GM19397 (cell line): Measurements from ENCODE around the gene ATP4B.

Source experiments
- ATAC-seq: cut with Tn5 transposase; IDR thresholded peaks from one replicate; pipeline ENCODE4 v1.9.1; 2021; ENCODE audit warnings: mild to moderate bottlenecking, moderate library complexity; ENCODE audit not compliant: unreplicated experiment

The ATP4B gene

DNA sequence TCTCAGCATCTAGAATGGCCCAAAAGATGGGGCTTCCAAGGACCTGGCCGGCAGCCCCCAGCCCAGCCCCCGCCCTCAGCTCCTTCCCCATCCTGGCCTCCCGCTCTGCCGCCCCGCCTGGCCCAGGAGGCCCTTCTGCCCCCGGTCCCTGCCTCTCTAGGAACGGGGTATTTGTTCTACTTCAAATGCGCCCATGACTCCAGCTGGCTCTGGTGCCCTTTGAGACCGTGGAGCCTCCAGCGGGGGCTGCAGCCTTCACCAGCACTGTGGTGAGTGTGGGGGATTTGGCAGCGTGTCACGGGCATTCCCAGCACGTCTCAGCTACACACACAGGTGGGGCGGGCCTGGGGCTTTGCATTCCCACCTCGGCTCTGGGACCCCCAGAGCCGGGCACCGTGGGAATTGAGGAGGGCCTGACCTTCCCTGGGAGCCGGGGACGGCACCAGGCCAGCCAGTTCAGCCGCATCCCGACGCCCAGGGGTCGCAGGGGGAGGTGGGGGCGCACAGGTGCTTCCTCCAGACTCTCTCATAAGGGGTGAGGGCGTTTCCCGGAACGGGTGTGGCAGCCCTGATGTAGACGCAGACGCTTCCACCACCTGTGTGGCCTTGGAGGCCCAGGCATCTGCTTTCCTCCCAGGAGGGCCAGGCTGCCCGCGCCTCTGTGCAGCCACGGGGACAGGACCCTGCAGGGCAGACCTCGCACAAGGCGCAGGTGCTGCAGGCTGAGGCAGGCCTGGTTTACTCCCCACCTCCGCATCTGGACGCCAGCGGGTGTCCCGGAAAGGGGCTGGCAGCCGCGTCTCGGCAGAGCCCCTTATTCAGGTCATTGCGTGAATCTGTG is 947 bp downstream of the ATP4B start:
- no peak for ATAC-seq

DNA sequence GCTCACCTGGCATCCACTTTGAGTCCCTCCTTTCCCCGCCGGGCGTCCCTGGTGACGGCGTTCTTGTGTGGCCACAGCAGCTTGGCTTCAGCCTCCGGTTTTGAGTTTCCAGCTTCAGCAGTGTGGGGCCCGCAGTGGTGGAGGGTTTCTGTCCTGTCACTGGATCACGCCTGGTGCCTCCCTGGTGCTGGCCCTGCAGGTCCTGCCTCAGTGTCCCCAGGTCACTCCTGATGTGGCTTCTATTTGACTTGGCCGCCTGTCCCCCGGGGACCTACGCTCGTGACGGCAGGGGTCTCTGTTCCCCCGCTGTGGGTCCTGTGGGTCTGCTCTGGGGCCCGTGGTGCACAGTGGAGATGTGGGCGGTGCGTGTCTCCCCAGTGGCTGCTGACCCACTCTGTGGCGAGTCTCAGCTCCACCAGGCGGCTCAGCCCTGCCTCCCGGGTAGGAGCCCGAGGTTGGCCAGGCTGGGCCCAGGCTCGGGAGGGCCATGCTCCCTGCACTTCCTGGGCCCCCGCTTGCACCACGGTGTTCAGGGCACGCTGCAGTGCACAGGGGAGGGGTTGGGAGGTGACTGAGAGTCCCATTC is 1.9 kb downstream of the ATP4B start:
- ATAC-seq = no peak

DNA sequence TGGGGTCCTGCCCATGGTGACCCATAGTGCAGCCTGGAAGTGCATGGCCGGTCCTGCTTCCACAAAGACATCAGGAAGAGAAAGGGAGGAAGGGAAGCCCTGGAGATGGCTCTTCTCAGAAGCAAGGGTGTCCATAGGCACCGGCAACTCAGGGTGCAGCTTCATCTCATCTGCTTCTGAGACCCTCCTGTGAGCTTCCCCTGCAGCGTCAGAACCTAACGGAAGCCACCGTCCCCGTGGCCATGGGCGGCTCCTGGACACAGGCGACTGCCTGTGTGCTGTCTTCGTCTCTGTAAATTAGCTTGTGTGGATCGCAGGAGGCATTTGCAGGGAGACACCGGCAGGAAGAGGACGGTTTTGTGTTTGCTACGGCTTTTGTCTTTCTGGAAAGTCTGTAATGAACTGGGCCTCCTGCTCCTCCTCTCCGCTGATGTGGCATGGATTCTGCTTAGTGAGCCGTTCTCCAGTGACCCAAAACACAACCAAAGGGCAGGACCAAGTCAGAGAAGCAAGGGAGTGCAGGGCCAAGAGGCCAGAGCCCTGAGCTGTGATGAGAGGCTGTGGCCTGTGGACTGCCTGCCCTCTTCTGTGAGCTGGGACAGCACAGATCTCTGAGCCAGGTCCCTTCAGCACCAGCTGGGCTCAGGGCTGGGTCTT is 2.5 kb downstream of the ATP4B start:
- ATAC-seq = no peak

DNA sequence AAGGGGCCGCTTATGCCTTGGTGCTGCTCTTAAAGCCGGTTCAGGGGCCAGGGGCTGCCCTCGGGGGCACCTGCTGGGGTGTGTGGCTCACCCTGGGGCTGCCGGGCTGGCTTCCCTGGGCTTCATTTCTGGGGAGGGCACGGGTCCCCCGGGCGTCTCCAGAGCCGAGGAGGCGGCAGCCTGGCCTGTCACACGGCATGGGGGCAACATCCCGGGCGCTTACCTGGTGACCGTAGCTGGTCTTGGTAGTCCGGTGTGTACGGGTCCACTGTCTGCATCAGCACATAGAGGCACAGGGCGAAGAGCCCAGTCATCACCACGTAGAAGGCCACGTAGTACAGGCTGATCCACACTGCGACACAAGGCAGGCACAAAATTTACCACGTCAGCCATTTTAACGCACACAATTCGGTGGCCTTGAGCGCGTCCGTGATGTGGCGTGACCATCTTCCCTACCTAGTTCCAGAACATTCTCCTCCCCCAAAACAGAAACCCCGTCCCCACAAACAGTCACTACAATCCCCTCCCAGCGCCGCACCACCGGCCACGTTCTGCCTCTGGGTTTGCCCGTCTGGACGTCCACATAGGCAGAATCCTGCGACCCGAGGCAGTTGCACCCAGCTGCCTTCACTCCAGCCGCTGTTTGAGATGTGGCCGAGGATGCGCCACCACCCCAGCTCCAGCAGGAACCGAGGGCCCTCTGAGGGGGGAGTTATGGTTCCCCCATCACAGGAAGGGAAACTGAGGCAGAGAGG is 3.2 kb downstream of the ATP4B start:
- no peak for ATAC-seq

DNA sequence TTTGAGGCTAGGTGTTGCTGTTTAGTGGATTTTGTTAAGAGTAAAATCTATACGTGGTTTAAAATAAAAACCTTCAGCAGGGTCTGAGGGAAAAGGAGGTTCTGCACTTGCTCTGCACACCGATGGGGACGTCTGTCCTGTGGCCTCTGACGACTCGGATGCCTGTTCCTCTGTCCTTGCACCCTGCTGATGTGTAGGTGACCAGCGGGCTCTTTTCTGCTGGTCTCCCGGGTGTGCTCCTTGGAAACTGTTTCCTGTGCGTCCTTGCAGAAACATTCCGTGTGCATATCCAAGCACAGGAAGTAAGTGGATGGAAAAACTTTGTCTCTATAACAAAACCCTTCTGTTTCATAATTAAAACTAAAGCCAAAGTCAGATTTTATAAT is 3.8 kb downstream of the ATP4B start:
- no peak for ATAC-seq

DNA sequence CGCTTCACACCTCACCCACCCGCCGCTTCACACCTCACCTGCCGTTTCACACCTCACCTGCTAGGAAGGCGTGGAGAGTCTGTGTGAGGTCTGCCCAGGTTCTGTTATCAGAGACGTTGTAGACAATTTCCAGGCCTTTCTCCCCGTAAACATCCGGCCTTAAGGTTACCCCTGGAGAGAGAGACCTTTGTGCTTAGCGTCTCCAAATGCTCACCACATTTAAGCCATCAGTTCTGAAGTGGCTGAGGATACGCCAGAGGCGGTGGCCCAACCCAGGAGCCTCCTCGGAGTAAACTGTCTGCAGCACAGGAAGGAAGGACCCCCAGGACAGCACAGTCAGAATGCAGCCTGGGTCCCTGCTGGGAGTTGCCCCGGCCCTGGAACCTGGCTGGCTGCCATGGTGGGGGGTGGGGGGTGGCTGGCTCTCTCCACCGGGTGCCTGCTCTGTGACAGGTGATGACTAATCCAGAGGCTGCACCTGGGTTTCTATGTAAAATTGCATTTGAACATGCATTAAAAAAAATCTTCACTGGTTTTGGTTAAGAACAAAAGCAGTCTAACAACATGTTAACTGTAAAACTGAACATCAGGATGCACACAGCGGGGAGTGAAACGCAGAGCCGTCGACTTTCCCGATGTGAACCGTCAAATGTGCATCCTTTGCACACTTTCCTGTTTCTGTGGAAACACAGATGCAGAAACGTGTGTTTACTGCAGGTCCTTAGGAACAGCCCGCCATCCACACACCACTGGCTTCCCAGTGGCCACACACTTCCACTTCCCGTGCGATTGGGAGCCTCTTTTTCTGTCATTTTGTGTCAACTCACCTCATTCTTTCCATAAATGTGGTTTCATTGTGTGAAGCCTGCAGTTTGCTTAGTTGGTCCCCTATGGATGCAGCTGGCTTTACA is 4.5 kb downstream of the ATP4B start:
- no peak for ATAC-seq

DNA sequence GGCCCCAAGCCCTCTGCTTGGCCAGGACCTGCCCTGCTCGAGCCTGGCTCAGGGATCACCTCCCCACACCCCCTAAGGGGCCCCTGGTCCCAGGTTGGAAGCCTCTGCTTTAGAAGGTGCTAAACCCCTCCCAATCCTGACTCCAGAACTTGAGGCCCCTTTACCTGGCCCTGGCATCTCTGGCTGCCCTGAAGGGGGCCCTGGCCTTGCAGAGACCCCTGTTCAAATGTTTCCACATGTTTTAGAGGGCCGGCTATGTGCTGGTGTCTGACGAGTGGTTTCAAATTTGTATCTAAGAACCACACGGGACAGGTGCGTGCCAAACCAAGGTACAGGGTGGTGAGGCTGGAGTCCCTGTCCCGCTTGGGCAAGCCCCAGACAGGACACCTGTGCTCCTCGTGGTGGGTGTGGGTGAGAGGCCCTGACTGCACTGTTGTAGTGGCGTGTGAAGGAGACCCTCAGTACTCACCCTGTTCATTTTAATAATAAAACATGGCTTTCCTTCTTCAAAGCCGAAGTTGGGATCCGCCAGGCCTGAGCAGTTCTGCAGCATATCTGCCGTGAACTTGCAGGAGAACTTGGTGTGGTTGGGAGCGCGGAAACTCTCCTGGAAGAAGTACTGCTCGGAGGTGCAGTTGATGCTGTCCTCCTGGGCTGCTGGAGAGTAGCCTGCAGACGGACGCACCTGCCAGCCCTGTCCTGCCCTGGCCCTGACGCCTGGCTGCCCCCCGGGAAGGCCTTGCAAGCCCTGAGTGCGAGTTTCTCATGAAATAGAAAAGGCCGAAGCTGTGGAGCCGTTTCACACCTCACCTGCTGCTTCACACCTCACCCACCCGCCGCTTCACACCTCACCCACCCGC is 5.4 kb downstream of the ATP4B start:
- ATAC-seq = no peak

DNA sequence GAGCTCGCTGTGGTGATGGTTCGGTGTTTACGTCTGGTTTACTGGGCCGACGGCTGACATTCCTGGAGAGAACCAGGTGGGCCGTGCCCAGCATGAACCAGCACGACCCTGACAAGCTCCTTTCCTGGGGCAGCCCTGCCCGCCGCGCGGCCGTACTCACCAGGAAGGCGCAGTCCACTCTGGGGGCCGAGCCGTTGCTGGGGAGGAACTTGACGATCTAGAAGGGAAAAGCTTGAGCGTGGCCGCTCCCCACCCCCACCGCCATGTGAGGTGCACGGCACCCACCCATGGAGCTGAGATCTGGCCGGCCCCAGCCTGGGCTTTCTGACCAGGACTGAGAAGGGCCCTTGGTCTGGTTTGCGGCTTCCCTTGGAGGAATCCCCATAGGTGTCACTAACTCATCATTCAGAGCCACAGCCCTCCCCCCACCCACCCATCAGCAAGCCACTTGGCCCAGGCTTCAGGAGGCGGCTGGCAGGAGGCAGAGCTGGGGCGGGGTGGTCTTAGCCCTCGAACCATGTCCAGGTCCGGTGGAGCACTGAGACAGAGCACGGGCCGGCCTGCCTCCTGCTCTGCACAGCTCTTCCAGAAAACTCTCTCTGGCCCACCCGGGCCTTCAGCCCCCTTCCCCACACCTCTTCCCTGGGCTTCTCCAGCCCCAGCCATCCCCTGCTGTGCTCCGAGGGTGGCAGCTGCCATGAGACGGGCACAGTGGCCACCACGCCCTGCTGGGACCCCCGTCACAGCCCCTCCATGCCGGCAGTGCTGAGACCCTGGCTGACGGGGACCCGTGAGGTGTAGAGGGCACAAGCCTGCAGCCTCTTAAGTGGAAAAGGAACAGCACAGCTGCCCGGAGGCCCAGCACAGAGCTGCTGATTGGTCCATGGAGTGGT is 6.2 kb downstream of the ATP4B start:
- ATAC-seq = no peak

DNA sequence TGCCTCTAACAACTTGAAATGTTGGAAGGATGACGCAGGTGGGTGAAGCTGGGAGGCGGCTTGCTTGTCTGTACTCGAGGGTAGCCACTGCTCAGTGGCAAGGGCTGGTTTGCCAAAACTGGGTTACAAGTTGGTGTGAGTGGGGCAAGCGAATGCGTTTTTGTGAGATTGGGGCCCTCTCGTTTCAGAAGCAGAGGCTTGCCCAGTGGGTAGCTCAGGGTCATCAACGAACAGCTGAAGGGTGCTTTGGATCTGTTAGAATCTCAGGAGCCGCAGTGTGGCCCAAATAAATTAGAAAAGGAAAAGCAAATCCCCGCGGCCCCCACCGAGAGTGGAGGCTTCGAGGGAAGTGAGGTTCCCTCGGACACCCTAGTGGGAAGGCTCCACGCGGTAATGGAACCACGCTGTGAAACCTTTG is 7.3 kb downstream of the ATP4B start:
- no peak for ATAC-seq

DNA sequence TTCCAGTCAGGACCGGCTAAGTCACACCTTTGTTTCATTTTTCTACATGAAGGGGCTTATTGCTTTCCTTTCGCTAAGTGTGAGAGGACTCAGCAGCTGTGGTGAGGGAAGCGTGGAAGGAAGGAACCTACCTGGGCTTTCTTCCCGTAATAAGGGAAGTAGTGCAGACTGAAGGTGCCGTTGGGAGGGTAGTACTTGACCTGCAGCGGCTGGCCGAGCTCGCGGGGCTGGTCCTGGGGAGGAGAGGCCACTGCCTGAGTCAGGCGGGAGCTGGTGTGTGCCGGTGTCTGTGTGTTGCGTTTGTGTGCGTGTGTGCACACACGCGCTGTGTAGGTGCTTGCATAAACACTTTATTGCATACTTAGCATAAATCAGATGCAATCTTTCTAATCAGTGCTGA is 7.7 kb downstream of the ATP4B start:
- ATAC-seq = no peak

DNA sequence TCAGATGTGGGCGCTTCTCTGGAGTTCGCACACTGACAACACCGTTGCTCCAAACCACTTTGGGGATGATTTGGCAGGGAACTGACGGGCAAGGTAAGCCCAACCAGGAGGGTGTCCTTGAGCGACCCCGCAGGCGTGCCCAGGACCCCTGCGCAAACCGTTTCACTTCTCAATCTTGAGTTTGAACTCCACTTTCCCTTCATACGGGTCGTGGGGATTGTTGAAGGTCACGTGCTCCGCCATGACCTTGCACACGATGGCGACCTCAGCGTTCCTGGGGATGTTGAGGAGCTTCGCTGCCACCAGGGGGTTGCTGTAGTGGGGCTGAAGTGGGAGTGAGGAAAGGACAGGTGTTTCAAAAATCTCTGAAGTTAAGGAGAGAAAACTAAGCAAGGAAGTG is 8.8 kb downstream of the ATP4B start:
- no peak for ATAC-seq

DNA sequence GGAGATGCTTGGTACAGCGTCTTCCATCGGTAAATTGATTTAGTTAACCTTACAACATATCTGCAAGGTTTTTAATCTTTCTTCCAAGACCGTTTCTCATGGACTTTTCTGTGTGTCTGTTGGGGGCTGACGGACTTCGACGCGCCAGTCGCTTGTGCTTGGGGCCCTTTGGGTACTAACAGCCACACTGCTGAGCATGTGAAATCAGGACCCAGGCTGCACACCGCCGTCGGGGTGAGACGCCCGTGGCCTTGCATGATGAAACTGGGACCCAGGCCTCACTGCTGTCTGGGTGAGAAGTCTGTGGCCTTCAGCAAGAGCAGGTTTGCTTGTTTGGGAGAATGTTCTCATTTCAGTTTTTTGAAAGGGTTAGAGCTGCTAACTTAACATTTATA is 9.8 kb downstream of the ATP4B start:
- no peak for ATAC-seq

DNA sequence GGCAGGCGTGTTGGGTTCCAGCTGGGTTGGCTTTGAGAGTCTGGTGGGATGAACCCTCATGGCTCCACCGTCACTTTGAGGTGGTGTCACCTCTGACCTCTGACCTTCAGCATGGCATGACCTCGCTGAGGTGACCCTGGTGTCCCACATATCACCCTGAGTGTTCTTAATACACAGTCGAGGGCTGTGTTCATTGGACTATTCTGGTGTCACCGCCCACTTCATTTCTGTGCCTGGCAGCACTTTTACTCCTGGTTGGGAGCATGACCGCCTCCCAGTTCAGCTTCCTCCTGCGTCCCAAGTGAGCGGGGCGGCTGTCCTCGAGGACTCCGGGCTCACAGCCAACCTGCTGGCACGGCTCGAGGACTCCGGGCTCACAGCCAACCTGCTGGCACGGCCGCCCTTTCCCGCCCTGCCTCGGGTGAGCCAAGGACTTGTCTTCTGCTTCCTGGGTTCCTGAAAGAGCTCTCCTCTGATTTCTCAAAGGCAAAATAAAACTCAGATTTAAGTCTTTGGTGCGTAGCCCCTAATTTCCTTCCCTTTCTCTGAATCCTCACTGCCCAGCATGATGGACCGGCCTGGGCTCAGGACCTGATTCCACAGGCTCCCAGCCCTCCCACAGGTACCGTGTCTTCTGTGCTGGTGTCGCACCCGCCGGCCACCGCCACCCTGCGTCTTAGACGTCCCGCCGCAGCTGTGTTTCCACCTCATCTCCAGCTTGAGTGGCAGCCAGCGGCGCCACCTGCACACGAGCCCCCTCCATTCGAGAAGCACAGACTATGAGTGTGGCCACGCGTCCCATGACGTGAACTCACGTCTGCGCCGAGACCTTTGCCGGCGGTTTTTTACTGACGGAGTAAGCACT is 10.4 kb downstream of the ATP4B start:
- no peak for ATAC-seq

DNA sequence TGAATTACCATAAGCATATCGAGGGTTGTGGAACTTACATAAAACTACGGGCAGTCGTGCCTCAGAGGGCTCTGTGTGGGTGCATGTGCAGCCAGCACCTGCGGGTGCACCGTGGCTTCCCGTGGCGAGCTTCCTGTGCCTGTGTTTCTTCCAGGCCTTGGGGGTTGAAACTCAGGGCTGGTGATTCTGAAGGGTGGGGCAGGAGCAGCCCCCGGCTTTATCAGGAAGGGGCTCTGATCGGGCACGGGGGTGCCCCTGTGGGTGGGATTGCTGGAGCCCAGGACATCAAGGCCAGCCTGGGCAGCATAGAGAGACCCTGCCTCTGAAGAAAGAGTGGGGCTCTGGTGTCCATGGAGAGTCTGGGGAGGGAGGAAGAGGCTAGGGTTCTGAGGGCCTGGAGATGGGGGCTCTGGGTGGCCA is 11.1 kb downstream of the ATP4B start:
- no peak for ATAC-seq

DNA sequence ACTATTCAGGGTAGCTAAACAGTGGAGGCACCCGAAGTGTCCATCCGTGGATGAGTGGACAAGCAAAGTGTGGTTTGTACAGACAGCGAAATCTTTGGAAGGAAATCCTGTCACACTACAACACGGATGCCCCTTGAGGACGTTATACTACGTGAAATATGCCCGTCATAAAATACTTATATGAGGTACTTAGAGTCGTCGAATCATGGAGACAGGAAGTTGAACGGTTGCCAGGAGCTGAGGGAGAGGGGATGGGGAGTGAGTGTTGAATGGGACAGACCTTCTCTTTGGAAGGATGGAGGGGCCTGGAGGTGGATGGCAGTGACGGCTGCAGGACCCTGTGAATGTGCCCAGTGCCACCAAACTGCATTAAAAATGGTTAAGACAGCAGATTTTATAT is 11.6 kb downstream of the ATP4B start:
- ATAC-seq = no peak

DNA sequence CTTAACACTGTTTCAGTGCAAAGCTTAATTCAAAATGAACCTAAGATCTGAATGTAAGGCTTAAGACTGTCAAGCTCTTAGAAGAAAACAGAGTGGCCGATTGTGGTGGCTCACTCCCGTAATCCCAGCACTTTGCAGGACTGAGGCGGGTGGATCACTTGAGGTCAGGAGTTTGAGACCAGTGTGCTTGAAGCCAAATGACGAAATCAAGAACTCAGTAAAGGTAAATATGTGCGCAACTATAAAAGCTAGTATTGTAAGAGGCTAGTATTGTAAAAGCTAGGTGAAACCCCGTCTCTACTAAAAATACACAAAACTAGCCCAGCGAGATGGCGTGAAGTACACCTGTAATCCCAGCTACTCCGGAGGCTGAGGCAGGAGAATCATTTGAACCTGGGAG is 12.7 kb downstream of the ATP4B start:
- no peak for ATAC-seq

DNA sequence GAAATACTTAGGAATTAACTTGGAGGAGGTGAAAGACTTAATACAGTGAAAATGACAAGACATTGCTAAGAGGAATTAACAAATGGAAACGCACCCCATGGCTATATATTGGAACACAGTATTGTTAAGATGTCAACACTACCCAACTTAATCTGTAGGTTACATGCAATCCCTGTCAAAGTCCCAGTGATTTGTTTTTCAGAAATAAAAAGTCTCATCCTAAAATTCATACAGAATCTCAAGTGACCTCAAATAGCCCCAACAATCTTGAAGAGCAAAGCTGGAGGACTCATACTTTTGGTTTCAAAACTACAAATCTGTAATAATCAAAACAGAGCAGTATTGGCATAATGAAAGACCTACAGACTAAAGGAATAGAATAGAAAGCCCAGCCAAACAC is 13.2 kb downstream of the ATP4B start:
- ATAC-seq = no peak

DNA sequence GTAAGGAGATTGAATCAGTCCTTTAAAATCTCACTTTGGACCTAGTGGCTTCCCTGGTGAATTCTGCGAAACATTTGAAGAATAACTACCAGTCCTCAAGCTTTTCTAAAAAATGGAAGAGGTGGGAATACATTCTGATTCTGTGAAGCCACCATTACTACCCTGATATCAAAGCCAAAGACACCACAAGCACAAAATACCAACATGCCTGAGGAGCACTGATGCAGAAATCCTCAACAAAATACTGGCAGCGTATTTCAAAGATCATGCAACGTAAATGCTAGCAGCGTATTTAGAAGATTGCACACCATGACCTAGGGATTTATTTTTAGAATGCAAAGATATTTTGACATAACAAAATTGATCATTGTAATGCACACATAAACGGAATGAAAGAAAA is 14.4 kb downstream of the ATP4B start:
- ATAC-seq = no peak
